GM12892 (cell line): ENCODE data around the gene CCDC142.

ENCODE experiments used
- POLR2A ChIP-seq: IDR thresholded peaks from 2 replicates; pipeline ENCODE4 v1.6.1; 2011; ENCODE audit warnings: low read depth, low read length, control low read depth
- POLR2AphosphoS5 ChIP-seq: IDR thresholded peaks from 2 replicates; pipeline ENCODE4 v1.6.1; 2011; ENCODE audit warnings: low read depth, low read length, control low read depth
- TAF1 ChIP-seq: IDR thresholded peaks from 2 replicates; pipeline ENCODE4 v1.6.1; 2011; ENCODE audit warnings: low read depth, mild to moderate bottlenecking, control low read depth, low read length, borderline replicate concordance

GRCh38 chr2:74458132-74458937 lies 24.5 kb downstream of the CCDC142 start, which contains the start of gene WBP1:
- TF ChIP-seq POLR2A (peak; percentile 49; the same call in 1 of the 2 replicates), TAF1 (0 out of 2 replicates have a peak, but pooled peaks have one; percentile 47), POLR2AphosphoS5 (0 out of 2 replicates have a peak, but pooled peaks have one; percentile 33)
